HepG2 (cell line): ENCODE data around the gene MPI. TPM values are rescaled to one million over a fixed set of nuclear protein-coding genes. Genes with fewer than 3 reads are reported as not detected.

ENCODE experiments used
- ATAC-seq: fragments of 200-7000 bp; cut with Tn5 transposase; 3 replicates; pipeline ENCODE4 v1.9.1; 2020; ENCODE audit warnings: mild to moderate bottlenecking, moderate library complexity
- BruUV-seq: library from RNA; stranded (reverse); fragments of 400-500 nt; replicated peaks from 2 replicates; lab custom pipeline; 2021; lab: Mats Ljungman, UMichigan
- CTCF ChIA-PET: fragments of 300-600 bp; formaldehyde crosslinking; extraction: SDS; loops from one replicate; lab custom pipeline; 2021; ENCODE audit warnings: low total read pairs, inconsistent platforms, low intra/inter-chr PET ratio; lab: Yijun Ruan, JAX
- POLR2A ChIA-PET: fragments of 350-600 bp; sonication (Branson Sonifier 250); formaldehyde crosslinking; loops from one replicate; lab custom pipeline; 2020; ENCODE audit warnings: antibody characterized with exemption, inconsistent platforms; lab: Yijun Ruan, JAX
- DNase-seq: peaks from one replicate; pipeline ENCODE4 v3.0.0-alpha.2; 2015; ENCODE audit warnings: low spot score
- FAIRE-seq: peaks from 3 replicates; lab custom pipeline; 2011; peaks lifted over from hg19 to GRCh38; lab: Jason Lieb, UNC
- H2AFZ ChIP-seq: one replicate; pipeline ENCODE4 v1.6.1; 2011; ENCODE audit warnings: low read length, inconsistent platforms
- H3K27ac ChIP-seq: fragments of 300-600 bp; 3 replicates; pipeline ENCODE4 v1.8.0; 2011; ENCODE audit warnings: mixed run types, mild to moderate bottlenecking, mixed read lengths, low read length, inconsistent platforms; ENCODE audit not compliant: insufficient read depth; ENCODE audit errors: extremely low read length
- H3K27me3 ChIP-seq, 2 experiments: fragments of 200-600 bp in 1 of 2; 2 replicates in 1 of 2; 3 replicates in 1 of 2; pipeline versions ENCODE4 v1.6.0 to v1.8.0; 2011; ENCODE audit warnings: low read length in 2 of 2, mild to moderate bottlenecking in 2 of 2, moderate library complexity in 2 of 2, inconsistent platforms in 1 of 2; ENCODE audit not compliant: insufficient read depth in 2 of 2, control insufficient read depth in 1 of 2
- H3K36me3 ChIP-seq, 2 experiments: fragments of 200-600 bp in 1 of 2; replicated peaks in 1 of 2; 2 replicates in 1 of 2; 3 replicates in 1 of 2; pipeline versions ENCODE4 v1.5.1 to v1.8.0; 2011; ENCODE audit warnings: low read length in 2 of 2, inconsistent platforms in 1 of 2; ENCODE audit not compliant: insufficient read depth in 2 of 2, control insufficient read depth in 1 of 2
- H3K4me1 ChIP-seq: 2 replicates; pipeline ENCODE4 v1.5.1; 2012; ENCODE audit warnings: low read length, inconsistent platforms; ENCODE audit not compliant: insufficient read depth
- H3K4me2 ChIP-seq: 2 replicates; pipeline ENCODE4 v1.6.0; 2011; ENCODE audit warnings: low read depth, low read length, inconsistent platforms
- H3K4me3 ChIP-seq, 3 experiments: fragments of 200-600 bp in 1 of 3; sonication (generic), shearing (Covaris generic) in 1 of 3; replicated peaks in 1 of 3; 2 replicates each; pipeline ENCODE4 v1.5.1; 2011 to 2016; ENCODE audit warnings: low read length in 3 of 3, inconsistent platforms in 2 of 3, low read depth in 2 of 3, mild to moderate bottlenecking in 2 of 3, control low read depth in 1 of 3, mixed read lengths in 1 of 3; ENCODE audit not compliant: insufficient read depth in 1 of 3
- H3K79me2 ChIP-seq: one replicate; pipeline ENCODE4 v1.6.1; 2011; ENCODE audit warnings: low read length, inconsistent platforms; ENCODE audit not compliant: insufficient read depth
- H3K9ac ChIP-seq: 2 replicates; pipeline ENCODE4 v1.6.0; 2011; ENCODE audit warnings: mild to moderate bottlenecking, low read depth, low read length, inconsistent platforms; ENCODE audit not compliant: insufficient read depth
- H3K9me3 ChIP-seq: 2 replicates; pipeline ENCODE4 v1.5.1; 2012; ENCODE audit warnings: mild to moderate bottlenecking, low read length
- H4K20me1 ChIP-seq: 2 replicates; pipeline ENCODE4 v1.6.0; 2011; ENCODE audit warnings: inconsistent platforms, mild to moderate bottlenecking, low read length, moderate library complexity; ENCODE audit not compliant: insufficient read depth
- BCL6 ChIP-seq: IDR thresholded peaks from 2 replicates; pipeline ENCODE4 v1.6.1; 2016; ENCODE audit warnings: missing genetic modification reagents, missing compliant biosample characterization
- CBX1 ChIP-seq: IDR thresholded peaks from one replicate; pipeline ENCODE4 v1.6.1; 2016; ENCODE audit warnings: antibody characterized with exemption, low read depth
- FOXA1 ChIP-seq, 2 experiments: fragments of 450-650 bp in 1 of 2; sonication (generic) in 1 of 2; formaldehyde crosslinking in 1 of 2; IDR thresholded peaks; 2 replicates each; pipeline versions ENCODE4 v1.4.0 to v1.6.1; 2016 to 2020; ENCODE audit warnings: missing genetic modification reagents in 1 of 2
- MIER2 ChIP-seq: IDR thresholded peaks from 2 replicates; pipeline ENCODE4 v1.6.1; 2016; ENCODE audit warnings: missing biosample characterization, missing genetic modification reagents
- MIER3 ChIP-seq: IDR thresholded peaks from 2 replicates; pipeline ENCODE4 v1.6.1; 2016; ENCODE audit warnings: missing compliant biosample characterization, borderline replicate concordance
- PPARG ChIP-seq: conservative IDR thresholded peaks from 2 replicates; pipeline ENCODE4 v1.6.1; 2016; ENCODE audit warnings: missing biosample characterization, missing genetic modification reagents
- SMC3 ChIP-seq: IDR thresholded peaks from 2 replicates; pipeline ENCODE4 v1.6.1; 2011; ENCODE audit warnings: low read length, improper control_type of control experiment
- ZNF121 ChIP-seq: sonication (generic); formaldehyde crosslinking; IDR thresholded peaks from 2 replicates; pipeline ENCODE4 v1.5.0; 2020; ENCODE audit warnings: mild to moderate bottlenecking, missing genetic modification reagents
- ZNF878 ChIP-seq: sonication (generic); formaldehyde crosslinking; IDR thresholded peaks from 2 replicates; pipeline ENCODE4 v1.8.1; 2023; ENCODE audit warnings: mild to moderate bottlenecking, missing genetic modification reagents, moderate library complexity
- WGBS: methylation state at CpG from one replicate; pipeline ENCODE4 v1.1.6; 2017; ENCODE audit warnings: low lambda C conversion rate; 5-methylcytosine and 5-hydroxymethylcytosine counted together
- in situ Hi-C: cut with HindIII; loops from 2 replicates; pipeline ENCODE4 v1.10.0; 2017; ENCODE audit warnings: low pct_unique_long_range_greater_than_20kb; ENCODE audit not compliant: extremely low pct_ligation_motif_present
- intact Hi-C: fragments of 100-400 bp; cut with micrococcal nuclease; formaldehyde crosslinking; loops from one replicate; pipeline ENCODE4 v1.10.0; 2022; ENCODE audit not compliant: unreplicated experiment
- polyA plus RNA-seq, 8 experiments: library from polyadenylated mRNA; depleted of rRNA in 3 of 8; stranded (reverse) in 7 of 8; unstranded in 1 of 8; fragments of >200 nt; fragmentation: Illumina TruSeq in 4 of 8; extraction: Trizol in 4 of 8; gene quantifications; 2 replicates each; pipeline versions ENCODE4 v1.2.1 to v1.2.3, GENCODE V29; 2011 to 2016; ENCODE audit warnings: low read depth in 4 of 8, missing spikeins in 1 of 8, mixed read lengths in 1 of 8; ENCODE audit not compliant: insufficient read depth in 1 of 8
- total RNA-seq, 5 experiments: library from RNA; depleted of rRNA; stranded (reverse); fragments of >200 nt; fragmentation: Illumina TruSeq; extraction: Trizol; gene quantifications; 2 replicates each; pipeline ENCODE4 v1.2.3, GENCODE V29; 2016; ENCODE audit warnings: low read depth in 1 of 5
- TF ChIP-seq, protein P1 (sequence below): IDR thresholded peaks from 2 replicates; pipeline ENCODE4 v1.6.1; 2016; ENCODE audit warnings: missing compliant biosample characterization, missing genetic modification reagents, borderline replicate concordance
- TF ChIP-seq, protein P2 (sequence below): sonication (generic); formaldehyde crosslinking; IDR thresholded peaks from 2 replicates; pipeline ENCODE4 v1.4.0; 2020; ENCODE audit warnings: missing genetic modification reagents

The MPI gene
- total and polyA plus RNA-seq, 2 of the 13 experiments (the other 11 are each of a cell fraction or from before 2014, with no cell fraction given), result 36.9 to 63.5 TPM

DNA sequence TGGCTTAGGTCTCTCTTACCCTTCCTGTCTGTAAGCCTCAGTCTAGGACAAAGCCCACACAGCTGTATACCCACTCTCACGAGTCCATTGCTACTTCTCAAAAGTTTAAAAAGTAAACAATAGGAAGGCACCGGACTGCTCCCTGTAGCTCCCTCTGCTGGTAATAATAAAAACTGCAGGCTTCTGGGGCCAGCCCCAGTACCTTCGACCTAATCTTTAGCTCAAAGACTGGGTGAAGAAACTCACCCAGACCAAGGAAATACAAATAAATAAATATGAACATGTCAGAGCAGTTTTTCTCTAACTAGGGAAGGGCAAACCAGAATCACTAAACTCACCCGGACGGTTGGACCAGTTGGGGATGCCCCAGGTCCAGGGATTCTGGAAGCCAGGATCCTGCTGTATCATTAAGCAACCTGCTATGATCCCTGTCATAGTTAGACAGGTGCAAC, 11.8 kb downstream of the MPI start (continued):
- TF ChIP-seq, protein P1, sequence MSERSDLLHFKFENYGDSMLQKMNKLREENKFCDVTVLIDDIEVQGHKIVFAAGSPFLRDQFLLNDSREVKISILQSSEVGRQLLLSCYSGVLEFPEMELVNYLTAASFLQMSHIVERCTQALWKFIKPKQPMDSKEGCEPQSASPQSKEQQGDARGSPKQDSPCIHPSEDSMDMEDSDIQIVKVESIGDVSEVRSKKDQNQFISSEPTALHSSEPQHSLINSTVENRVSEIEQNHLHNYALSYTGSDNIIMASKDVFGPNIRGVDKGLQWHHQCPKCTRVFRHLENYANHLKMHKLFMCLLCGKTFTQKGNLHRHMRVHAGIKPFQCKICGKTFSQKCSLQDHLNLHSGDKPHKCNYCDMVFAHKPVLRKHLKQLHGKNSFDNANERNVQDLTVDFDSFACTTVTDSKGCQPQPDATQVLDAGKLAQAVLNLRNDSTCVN (CRISPR knock-in tag), result peak; percentile 51; the same call in 1 of the 2 replicates
- TF ChIP-seq FOXA1 (IDR thresholded peaks at IDR 0.05) (no peak), FOXA1 (CRISPR knock-in tag; IDR thresholded peaks at IDR 0.05) (0 out of 2 replicates have a peak, but pooled peaks have one; percentile 9), SMC3 (peak; percentile 69), MIER3 (CRISPR knock-in tag) (0 out of 2 replicates have a peak, but pooled peaks have one; percentile 21), PPARG (CRISPR knock-in tag) (peak; percentile 38; the same call in 1 of the 2 replicates), ZNF878 (no peak), MIER2 (no peak)
- TF ChIP-seq, all 625 proteins: peak for 14

DNA sequence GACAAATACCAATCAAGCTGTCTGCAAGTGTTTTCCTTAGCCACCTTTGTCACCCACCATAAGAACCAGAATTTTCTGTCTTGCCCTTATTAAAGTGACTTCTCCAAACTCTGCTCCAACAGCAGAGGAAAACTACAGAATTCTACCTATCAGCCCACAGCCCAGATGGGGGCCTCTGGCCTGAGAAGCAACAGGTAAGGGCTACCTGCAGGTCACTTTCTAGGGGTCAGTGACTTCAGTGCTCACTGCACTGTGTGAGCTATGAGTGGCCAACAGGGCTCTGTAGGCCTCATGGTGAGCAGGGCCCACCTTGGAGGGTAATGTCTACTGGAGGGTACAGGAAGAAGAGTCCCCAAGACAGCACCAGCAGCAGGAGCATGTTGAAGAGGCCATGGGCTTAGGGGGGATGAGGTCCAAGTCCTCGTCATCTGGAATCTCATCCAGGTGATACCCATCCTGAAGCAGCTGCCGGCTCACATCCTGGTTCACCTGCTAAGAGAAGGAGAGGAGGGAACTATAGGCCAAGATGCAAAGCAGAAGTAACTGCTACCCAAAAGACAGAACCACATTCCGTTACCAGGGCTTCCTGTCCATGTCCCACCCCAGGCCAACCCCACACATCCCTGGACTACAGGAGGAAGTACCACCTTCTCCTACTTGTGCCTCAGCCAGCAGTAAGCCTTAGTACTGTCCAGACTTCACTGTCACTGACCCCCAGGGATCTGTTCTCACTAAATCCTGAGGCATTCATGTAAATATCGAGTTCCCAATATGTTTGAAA, 12.6 kb downstream of the MPI start:
- Histone ChIP-seq H2AFZ (no peak overlapping the region), H3K36me3 (peaks cover 18 to 50% of the 10 kb centered on the region in 2 experiments), H3K27ac (no peak overlapping the region), H3K4me1 (peaks cover 26% of the 10 kb centered on the region), H3K79me2 (peaks cover 16% of the 10 kb centered on the region), H4K20me1 (no peaks in the 10 kb centered on the region), H3K9me3 (no peaks in the 10 kb centered on the region), H3K9ac (no peak overlapping the region), H3K4me2 (no peak overlapping the region), H3K4me3 (no peak overlapping the region), H3K27me3 (no peaks in the 10 kb centered on the region; a peak in 1 of 5 replicates)
- in situ Hi-C loops, result no loop called here
- no TSS peak for BruUV-seq
- ATAC-seq (no peak), DNase-seq (no peak), FAIRE-seq (no peak)
- ChIA-PET POLR2A (interaction anchor here (0.9 to 3.6 kb wide), 9 partner anchors 8 to 131 kb away, joined by 3 to 23 read pairs (median 4); partner anchors contain the start of gene MPI), CTCF (interaction anchor here (1.1 to 1.5 kb wide), 3 partner anchors 48 to 86 kb away, joined by 3 to 6 read pairs (median 3); partner anchors contain the start of gene ULK3)
- TF ChIP-seq, protein P2, sequence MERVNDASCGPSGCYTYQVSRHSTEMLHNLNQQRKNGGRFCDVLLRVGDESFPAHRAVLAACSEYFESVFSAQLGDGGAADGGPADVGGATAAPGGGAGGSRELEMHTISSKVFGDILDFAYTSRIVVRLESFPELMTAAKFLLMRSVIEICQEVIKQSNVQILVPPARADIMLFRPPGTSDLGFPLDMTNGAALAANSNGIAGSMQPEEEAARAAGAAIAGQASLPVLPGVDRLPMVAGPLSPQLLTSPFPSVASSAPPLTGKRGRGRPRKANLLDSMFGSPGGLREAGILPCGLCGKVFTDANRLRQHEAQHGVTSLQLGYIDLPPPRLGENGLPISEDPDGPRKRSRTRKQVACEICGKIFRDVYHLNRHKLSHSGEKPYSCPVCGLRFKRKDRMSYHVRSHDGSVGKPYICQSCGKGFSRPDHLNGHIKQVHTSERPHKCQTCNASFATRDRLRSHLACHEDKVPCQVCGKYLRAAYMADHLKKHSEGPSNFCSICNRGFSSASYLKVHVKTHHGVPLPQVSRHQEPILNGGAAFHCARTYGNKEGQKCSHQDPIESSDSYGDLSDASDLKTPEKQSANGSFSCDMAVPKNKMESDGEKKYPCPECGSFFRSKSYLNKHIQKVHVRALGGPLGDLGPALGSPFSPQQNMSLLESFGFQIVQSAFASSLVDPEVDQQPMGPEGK (CRISPR knock-in tag), result no peak
- TF ChIP-seq BCL6 (CRISPR knock-in tag) (no peak), CBX1 (no peak), ZNF121 (CRISPR knock-in tag) (no peak)
- WGBS, result 98% methylated on average over 4 of the region's 4 CpGs
- intact Hi-C loops, result no loop called here
